CD1c-positive myeloid dendritic cell (primary cell): ENCODE results near the gene ZNF618.
"Not testable (repeated sequence)": the region's sequence is repeated elsewhere in the genome, so short reads cannot be mapped to it uniquely, and the experiment has no call there.

Experiments used
- DNase-seq: peaks from one replicate; pipeline ENCODE4 v3.0.0-alpha.2; 2016; ENCODE audit errors: extremely low spot score

ZNF618 gene

DNA sequence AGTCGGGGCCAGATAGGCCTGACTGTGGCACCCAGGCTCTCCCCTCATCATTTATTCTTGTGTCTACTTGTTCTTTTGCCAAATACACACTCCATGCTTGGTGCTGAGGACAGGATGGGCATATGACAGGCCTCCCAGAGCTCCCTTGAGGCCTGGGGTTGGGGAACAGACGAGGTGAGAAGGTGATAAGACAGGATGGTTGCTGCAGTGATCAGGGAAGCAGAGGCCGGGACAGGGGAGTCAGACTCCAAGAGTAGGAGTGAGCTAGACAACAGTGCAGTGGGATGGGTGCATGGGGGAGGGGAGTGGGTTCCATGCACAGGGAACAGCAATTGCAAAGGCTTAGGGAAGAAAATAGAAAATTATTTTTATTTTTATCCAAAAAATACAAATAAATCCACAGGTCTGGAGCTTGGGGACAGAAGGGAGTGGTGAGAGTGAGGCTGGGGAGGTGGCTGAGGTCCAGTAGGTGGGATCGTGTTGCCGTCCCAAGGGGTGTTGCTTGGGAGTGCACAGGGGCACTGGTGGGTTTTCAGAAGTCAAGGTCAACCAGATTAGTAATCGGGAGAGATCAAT lies 205.4 kb downstream of the ZNF618 start:
- DNase-seq: no peak

DNA sequence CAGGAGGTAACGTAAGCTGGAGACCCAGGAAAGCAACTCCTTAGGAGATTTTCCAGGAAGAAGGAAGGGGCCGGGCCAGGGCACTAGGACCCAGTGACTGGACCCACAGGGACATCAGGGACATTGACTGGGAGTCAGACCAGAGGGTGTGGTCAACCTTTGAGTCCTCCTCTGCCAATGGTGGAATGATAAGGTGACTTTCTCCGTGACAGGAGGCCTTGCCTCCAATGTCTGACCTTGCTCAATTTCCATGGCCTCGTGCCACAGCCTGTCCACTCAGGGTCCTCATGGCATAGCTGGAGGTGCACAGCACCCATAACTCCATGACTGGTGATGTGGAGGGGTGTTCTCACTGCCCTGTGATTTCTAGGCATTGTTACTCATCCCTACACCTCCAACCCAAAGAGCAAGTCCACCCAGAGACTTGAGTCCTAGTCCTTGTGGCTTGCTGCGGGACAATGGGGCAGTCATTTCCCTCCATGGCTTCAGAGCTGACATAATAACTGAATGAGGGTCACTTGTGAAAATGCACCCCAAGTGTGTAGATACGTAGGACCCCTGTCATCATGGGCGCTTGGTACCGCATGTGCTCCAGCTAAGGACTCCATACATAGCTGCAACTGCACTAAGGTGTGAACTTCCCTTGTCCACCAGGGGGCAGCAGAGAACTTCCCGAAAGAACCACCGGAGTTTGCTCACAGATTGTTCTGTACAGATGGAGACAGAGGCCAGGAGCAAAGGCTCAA lies 206.1 kb downstream of the ZNF618 start:
- peak; percentile 82 for DNase-seq

DNA sequence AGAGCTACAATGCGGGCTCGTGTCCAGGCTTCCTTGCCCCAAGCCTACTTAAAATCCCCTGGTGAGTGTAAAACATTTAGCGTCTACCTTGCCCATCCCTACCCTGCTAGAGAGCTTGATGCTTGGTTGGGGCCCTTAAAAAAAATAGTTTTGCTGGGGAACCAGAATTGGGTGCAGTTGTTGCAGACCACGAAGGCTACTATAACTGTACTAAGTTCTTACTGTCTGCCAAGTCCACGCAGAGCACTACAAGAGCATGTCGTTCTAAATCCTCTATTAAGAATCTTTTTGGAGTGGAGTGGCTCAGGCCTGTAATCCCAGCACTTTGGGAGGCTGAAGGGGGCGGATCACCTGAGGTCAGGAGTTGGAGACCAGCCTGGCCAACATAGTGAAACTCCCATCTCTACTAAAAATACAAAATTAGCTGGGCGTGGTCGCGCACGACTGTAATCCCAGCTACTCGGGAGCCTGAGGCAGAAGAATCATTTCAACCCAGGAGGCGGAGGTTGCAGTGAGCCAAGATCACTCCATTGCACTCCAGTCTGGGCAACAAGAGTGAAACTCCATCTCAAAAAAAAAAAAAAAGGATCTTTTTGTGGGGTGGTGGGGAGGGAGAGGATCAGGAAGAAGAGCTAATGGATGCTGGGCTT lies 206.8 kb downstream of the ZNF618 start:
- not testable (repeated sequence) for DNase-seq

DNA sequence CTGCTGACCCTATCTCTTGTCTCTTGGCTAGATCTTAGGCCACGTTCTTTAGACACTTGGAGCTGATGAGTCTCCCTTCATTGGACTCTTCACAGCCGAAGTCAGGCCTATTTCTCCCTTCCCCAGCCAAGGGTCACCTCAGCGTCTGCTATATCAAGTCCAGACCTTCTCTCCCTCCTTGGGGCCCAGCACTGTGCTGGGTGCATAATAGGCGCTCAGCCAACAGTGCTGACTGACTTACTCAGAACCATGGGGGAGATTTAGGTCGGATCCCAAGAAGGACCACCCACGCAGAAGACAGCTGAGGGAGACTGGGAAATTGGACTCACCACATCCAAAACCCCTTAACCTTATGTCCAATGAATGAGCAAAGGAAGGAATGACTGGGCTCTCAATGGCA lies 207.6 kb downstream of the ZNF618 start:
- no peak for DNase-seq

DNA sequence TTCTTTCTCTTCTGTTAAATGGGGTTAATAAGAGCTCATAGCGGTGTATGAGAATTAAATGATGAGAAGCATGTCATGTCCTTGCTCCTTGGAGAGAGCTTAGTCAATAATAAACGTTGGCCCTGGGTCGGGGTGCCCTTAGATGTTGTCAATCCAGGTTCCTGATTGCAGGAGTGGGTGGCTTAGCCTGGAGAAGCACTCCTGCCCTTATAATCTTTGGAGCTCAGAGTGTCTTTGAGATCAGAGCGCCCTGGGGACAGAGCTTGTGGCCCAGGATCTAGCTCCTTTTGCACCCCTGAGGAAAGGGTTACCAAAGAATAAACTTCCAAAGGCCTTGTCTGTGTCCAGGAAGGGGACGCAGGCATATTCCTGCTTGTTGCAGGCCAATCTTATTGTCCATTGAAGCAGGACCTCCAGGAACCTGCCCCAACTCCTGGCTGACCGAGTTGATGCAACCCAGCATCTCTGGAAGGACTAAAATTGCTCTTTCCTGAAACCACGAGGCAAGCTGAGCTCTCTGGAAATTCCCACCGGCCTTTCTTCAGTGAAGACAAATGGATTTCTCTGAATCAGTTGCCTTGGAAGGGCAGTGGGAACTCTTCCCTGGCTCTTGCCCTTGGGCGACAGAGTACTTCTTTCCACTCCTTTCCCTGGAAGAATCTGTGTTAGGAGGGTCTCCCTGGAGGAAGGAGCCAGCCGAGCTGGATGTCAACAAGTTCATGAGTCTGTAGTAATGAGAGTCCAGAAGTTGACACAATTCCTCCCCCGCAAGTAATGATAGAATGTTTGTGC lies 208.4 kb downstream of the ZNF618 start:
- DNase-seq: no peak

DNA sequence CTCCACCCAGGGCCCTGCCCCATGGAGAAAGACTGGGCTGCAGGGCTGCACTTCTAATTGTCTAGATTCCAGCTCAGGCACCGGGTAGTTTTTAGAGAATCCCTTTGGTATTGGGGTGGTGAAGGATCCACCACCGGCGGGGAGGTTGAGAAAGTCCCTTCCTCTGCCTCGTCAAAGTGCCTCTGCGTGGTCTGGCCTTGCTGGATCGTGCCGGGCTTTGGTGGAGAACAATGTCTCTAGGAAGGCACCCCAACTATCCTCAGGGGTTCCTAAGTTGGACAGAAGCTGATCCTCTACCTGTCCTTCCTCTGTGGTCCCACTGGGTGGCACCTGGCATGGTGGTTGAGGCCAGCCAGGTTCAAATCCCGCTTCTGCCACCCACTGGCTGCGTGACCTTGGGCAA lies 209.3 kb downstream of the ZNF618 start:
- DNase-seq: no peak

DNA sequence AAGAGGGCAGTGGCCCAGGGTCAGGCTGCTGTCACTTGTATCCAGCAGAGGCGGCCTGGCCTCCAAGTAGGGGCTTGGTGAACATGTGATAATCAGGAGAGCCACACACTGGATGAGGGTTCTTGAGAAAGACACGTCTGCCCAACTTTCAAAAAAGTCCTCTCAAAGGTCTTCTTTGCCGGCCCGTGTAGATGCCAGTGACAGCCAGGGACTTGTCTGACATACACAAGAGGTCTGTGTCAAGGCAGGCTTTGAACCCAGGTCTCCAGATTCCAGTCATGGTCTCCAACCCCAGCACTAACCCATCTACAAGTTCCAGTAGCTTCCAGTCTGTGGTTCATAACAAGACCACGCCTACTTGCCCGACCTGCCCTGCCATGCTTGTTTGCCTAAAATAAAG lies 209.9 kb downstream of the ZNF618 start:
- no peak for DNase-seq

DNA sequence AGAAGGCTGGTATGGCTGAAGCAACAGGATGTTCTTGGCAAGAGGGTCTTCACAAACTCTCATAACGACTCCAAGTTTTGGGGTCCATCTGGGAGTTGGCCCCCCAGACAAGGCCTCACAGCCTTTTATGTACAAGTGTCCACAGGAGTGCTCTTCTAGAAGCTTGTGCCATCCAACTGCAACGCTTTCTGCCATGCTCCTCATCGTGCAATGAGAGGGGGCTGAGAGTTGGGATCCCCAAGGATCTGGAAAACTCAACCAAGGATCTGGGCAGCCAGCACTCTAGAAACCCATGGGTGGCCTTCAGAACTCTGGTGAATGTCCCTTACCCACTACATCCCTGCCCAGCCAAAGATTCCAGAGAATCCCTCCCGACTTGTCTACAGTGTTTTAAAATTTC lies 210.5 kb downstream of the ZNF618 start:
- no peak for DNase-seq

DNA sequence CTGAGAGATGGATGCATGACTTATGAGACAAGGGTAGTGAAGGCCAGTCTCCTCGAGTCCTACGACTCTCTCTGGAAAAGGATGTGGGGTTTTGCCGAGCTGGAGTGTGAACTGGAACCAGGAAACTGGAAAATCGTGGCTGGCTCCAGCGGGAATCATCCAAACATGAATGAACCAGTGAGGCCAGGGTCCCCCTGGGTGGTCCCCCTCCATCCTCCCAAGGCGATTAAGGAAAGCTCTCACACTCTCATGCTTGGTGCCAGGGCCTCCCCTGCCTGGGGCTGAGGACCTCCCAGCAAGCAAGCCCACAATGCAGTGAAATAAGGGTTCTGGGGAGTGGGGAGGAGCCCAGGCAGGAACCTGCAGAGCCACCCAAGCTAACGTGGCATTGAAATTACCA lies 211.6 kb downstream of the ZNF618 start:
- no peak for DNase-seq

DNA sequence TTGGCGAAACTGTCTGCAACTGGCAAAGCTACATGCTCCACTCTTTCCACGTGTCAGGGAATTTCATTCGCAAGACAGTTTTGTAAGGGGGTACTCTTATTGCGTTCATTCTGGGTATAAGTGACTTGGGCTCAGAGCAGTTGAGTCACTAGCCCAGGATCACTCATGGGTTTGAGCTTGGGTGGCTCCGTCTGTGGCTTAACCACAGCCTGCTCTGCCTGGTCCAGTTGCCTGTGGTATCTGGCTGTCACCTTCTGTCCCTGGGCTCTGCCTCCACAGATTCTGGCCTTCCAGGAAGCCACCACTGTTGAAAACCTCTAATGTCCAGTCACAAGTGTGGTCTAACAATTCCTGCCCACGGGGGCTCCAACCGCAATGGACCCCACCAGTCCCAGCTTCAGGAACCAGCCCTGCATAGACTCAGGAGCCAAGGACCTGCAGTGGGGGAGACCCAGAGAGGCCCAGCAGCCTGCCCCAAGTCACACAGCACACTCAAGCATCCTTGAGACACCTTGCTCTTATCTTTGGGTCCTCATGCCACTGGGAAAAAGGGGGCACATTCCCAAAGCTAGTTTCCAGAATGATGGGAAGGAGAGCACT lies 212.6 kb downstream of the ZNF618 start:
- DNase-seq: no peak

DNA sequence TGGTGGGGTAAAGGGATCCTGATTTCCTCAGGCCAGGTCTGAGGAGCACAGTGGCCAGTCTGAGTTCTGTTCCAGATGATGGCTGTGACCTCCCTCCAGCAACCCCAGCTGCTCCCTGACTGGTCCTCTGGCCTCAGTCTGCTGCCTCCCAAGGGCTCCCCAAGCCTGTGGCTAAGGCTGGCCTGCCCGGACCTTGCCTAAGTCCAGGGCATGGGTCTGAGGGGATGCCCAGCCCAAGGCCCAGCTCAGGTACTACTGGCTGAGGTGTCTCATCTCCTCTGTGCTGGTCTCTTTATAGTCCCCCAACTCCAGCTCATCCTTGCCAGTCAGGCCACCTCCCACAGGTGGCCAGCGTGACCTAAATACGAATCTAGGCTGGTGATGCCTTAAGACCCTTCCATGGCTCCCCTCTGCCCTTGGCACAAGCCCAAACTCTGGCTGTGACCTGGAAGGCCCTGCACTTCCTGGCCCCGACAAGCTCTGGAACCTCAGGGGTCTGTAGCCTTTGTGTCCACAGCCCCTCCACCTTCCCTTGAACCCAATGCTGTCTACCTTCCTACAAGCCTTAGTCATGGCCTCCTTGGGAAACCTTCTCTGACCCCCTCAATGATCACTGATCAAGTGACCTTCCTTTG lies 213.2 kb downstream of the ZNF618 start:
- no peak for DNase-seq

DNA sequence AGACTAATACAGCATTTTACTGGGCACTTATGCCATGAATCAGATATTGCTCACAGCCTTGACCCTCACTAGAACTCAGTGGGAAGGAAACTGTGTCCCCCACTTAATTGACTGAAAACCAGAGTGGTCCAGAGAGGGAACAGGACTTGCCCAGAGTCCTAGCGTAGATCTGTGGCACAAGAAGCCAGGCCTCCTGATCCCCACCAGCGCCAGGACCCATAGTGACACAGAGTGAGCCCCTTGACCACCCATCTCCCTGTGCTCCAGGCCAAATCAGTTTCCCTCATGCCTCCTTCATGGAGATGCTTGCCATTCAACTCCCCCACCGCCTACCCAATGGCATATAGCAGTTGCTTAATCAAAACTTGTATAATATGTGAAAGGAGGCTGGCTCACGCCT lies 214.7 kb downstream of the ZNF618 start:
- no peak for DNase-seq

DNA sequence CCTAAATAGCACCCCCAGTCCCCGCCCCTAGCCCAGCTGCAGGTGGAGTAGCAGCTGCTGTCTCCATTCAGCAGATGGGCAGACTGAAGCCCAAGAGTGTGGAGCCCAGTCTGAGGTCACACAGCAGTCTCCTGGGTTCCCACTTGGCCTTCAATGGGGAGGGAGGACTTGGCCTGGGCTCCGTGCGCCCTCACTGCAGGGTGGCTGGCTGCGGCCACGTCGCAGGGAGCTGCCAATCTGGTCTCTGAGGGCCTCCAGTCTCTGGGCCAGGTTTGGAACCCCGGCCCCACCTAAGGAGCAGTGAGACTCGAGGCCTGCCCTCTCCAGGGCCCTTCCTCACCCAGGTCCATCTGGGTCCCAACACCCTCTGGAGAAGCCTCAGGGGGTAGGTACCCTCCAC lies 215.6 kb downstream of the ZNF618 start:
- DNase-seq: no peak

DNA sequence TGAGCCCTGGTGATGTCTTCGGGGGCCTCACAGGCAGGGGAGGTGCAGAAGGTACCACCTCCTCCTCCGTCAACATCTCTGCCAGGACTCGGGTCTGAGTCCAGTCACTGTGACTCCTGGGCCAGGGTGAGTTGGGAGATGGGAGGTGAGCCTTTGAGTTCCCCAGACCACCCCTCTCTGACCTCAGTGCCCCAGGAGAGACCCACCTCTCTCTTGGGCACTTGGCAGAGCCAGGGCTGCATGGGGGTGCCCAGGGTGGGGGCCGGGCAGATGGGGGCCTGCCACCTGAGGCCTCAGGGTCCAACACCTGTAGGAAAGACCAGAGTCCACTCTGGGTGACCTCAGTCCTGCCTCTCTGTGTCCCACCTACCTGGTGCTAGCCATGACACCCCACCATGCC lies 216.2 kb downstream of the ZNF618 start:
- no peak for DNase-seq

DNA sequence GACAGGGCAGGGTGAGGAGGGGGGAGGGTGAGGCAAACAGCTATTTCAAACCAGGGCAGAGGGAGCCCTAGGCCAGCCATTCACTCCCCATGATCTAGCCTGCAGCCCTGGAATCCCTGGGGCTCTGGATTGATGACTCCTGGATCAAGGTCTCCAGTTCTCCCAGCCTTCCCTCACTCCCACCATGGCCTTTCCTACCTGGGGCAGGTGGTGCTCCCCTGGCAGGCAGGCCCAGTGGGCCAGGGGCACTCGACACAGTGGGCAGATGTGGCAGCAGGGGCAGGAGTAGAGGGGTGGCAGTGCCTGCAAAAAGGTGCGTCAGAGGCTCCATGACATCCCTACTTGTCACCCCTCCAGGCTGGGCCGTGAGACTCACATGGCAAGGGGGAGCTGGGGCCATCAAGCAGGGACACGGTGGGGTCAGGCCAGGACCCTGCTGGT lies 216.9 kb downstream of the ZNF618 start:
- DNase-seq: no peak

DNA sequence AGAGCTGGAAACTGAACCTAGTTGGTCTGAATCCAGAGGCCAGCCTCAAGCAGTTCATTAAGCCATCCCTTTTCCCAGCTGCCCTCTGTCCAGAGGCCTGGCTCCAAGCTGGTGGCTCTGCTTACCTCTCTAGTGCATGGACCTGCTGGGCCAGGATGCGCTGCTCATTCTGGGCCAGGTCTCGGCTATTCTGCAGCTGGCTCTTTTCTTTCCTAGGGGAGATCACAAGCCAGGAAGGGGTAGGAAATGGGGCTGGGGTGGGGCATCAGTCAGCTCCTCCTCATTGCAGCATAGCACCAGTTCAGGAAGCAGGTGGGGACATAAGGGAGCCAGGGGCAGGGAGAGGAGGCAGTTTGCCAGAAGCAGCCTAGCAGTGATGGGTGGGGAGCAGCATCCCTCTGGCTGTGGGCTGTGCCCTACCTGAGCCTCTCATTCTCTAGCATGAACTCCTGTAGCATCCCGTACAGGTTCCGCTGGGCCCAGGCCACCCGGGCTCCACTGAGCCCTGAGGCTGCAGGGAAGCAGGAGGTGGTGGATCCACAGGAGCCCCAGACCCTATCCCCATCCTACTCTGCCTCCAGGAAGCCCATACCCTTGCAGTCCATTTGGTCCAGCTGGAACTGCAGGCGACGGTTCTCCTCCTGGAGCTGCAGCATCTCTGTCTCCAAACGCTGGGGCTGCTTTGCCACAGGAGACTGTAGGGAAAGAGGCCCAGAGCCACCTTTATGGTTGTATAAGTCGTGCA lies 217.8 kb downstream of the ZNF618 start:
- DNase-seq: no peak

DNA sequence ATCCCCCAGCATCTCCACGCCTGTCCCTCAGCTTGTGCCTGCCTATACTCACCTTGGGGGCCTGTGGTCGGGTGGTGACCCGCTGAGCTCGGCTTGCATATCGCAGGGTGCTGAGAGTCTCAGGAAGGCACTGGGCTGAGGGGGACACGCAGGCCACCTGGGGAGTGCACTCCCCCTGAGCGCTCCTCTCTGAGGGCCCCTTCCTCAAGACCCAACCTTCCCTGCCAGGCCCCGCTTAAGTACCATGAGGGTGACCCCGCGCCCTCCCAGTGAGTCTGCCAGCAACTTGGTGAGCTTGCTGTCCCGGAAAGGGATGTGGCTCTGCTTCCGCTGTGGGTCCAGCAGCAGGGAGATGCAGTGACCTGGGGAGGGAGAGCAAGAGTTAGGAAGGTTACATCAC lies 218.9 kb downstream of the ZNF618 start:
- no peak for DNase-seq

DNA sequence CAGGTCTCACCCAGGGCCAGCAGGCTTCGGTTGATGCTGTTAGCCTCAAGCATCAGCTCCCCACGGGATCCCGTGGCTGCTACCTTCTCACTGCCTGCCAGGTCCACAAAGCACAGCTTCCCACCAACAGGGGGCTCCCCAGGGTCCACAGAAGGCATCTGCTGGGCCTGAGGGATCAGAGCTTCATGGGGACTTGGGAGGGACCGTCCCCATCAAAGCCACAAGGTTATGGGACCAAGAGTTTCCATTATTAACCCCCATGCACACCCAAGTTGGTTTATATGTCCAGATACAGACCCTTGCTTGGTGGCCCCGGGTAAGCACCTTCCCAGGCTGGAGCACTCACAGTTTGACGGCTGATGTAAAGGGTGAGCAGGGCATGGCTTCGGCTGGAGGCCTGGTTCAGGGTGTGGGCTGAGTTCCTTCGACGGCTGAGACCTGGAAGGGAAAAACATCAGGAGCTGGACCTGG lies 220.0 kb downstream of the ZNF618 start:
- DNase-seq: no peak

DNA sequence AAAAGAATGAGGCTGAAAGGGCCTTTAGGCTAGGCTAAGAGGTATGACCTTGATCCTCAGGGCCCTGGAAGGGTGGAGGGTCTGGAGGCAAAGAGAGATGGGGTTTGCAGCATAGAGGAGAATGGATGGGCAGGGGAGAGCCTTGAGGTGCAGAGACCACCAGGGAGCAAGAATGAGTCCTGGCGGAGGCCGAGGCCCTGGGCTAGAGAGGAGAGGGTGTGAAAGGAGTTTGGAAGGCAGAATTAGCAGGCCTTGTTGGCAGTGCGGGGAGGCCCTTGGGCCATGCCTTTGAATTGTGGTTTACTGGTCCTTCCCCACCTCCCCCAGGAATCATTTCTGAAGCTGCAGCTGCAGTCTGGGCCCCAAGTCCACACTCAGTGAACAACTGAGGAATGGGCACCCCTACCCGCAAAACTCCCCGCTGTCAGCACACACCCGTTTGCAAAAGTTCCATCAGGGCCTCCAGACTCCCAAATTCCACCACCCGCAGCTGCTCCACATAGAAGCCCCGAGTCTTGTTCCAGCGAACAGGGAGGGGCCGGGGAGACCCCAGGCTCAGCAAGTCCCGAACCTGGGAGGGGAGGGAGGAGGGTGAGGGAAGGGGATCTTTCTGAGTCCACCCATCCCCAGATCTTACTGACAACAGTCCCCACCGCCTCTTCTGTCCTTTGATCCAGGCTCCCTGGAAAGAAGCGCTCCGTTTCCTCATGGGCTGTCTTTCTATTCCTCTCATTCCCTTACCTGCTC lies 220.9 kb downstream of the ZNF618 start:
- no peak for DNase-seq

DNA sequence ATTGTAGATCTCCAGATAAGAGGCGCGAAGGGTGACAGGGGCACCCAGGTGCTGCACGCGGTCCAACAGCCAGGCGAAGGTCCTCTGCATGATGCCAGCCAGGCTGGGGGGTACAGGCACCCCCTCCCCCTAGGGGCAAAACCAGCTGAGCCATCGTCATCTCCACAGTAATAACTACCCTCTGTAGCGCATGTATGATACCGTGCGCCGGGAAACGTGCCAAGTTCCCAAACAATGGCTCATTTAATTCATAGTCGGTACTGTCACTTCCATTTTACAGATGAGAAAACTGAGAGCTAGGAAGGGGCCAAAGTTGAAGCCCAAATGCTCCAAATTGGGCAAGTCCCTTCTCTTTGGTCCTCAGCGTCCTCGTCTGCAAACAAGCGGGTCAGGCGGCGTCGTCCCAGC lies 221.5 kb downstream of the ZNF618 start:
- DNase-seq: no peak
